Measurements from ENCODE around the gene IKZF3.
"Not testable (repeated sequence)": the region's sequence is repeated elsewhere in the genome, so short reads cannot be mapped to it uniquely, and the experiment has no call there.

Gene IKZF3

DNA sequence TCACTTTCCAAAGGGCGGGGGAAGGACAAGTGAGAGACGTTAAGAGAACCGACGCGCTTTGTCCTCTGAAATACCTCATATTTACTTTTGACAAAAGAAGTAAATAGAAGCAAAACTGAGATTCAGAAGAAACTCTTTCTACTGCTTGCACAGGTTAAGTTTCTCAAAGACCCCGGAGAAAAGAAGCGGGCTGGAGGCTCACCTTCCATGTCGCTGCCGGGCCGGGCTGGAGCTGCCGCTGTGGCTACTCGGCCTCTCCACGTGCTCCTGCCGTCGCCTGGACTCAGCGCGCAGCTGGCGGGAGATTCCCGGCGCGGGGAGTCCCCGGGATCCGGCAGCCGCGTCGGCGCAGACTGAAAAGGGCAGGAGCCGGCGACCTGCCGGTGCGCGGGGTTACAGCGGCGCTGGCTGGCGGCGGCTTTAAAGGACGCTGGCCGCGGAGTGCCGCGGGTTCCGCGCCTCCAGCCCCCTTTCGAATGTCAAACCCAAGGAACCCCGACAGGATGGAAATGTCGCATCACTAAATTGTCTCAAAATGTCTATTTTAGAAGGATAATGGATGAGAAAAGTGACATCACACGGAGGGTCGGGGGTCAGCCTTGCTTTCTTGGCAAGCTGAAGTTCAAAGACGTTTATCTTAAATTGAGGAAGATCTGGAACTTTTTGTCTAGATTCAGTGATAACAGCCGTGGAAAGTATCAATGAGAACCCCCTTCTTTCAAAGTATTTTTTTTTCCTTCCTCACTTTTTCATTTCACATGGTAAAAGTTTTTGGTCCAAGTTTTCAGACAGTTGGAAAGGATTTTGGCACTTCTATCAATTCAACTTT is at the start of gene IKZF3:
Gene IKZF3 (minus strand): TSS at position 395 of the 829 bp plus-strand sequence. CDS start 186 bp downstream, at position 209.
- in situ Hi-C loops (cut with HindIII; ENCODE audit: low sequenced_read_pairs): no loop called here

GRCh38 chr17:39908789-39909352 is 44.8 kb upstream of the IKZF3 start:
- in situ Hi-C loops (cut with HindIII; ENCODE audit: low sequenced_read_pairs): no loop called here

GRCh38 chr17:39904990-39905288 is 40.8 kb upstream of the IKZF3 start:
- in situ Hi-C loops (cut with HindIII; ENCODE audit: low sequenced_read_pairs): no loop called here

DNA sequence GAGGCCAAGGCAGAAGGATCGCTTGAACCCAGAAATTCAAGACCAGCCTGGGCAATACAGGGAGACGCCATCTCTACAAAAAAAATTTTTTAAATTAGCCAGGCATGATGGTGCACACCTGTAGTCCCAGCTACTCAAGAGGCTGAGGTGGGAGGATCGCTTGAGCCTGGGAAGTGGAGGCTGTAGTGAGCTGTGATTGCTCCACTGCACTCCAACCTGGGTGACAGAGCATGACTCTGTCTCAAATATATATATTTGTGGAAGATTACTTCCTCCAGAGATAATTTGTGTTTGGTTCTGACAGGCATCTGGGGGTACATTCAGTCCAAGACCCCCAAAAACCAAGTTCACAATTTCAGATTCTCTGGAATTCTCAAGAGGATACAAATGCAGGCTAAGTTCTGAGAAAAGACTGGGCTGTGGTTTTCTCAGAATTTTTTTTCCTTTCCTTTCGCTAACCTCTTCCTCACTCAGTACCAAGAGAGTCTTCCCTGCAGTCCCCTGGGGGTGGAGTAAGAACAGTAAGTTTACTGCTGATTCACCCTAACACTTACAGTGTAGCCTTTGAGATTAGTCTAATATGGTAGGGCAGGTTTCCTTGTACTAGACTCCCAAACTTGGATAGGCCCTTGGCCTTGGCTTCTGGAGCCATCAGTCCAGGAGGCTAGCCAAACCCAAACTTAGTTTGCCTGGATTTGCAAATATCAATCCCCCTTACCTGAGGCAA is 39.2 kb upstream of the IKZF3 start:
- in situ Hi-C loops (cut with HindIII; ENCODE audit: low sequenced_read_pairs): no loop called here

- in situ Hi-C loops (cut with HindIII; ENCODE audit: low sequenced_read_pairs): not testable (repeated sequence)
Measured at GRCh38 chr17:39902027-39902426, 37.9 kb upstream of the IKZF3 start.

DNA sequence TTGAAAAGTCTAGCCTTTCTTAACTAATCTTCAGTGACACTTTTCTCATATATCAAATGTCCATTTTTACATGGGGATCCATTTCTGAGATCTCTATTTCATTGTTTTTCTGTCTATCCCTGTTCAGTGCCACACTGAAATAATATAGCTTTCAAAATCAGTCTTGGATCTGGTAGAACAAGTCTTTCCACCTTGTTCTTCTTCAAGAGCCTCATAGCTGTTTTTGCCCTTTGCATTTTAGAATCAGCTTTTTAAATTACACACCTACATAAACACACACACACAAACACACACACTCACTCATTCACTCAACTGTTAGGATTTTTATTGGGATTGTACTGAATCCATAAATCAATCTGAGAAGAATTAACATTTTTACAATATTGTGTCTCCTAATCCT is 35.1 kb upstream of the IKZF3 start:
- in situ Hi-C loops (cut with HindIII; ENCODE audit: low sequenced_read_pairs): no loop called here

- in situ Hi-C loops (cut with HindIII; ENCODE audit: low sequenced_read_pairs): no loop called here
Measured at GRCh38 chr17:39898088-39898487, 34.0 kb upstream of the IKZF3 start.

GRCh38 chr17:39894681-39895376 is 30.7 kb upstream of the IKZF3 start:
- in situ Hi-C loops (cut with HindIII; ENCODE audit: low sequenced_read_pairs): no loop called here

- in situ Hi-C loops (cut with HindIII; ENCODE audit: low sequenced_read_pairs): loop anchor here (5.0 kb wide), 2 partner anchors 57 to 103 kb away; no protein-coding TSS in a partner anchor
Measured at GRCh38 chr17:39889200-39889599, 25.1 kb upstream of the IKZF3 start.

GRCh38 chr17:39887078-39887477 is 23.0 kb upstream of the IKZF3 start:
- in situ Hi-C loops (cut with HindIII; ENCODE audit: low sequenced_read_pairs): loop anchor here (5.0 kb wide), 2 partner anchors 55 to 105 kb away; no protein-coding TSS in a partner anchor

DNA sequence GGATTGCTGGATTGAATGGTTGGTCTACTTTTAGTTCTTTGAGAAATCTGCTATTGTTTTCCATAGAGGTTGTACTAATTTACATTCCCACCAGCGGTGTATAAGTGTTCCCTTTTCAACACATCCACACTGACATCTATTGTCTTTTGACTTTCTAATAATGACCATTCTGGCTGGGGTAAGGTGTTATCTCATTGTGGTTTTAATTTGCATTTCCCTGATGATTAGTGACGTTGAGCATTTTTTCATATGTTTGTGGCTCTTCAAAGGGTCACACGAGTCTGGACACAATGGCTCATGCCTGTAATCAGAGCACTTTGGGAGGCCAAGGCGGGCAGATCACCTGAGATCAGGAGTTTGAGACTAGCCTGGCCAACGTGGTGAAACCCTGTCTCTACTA is 22.0 kb upstream of the IKZF3 start:
- in situ Hi-C loops (cut with HindIII; ENCODE audit: low sequenced_read_pairs): loop anchor here (5.0 kb wide), 2 partner anchors 54 to 106 kb away; no protein-coding TSS in a partner anchor

- in situ Hi-C loops (cut with HindIII; ENCODE audit: low sequenced_read_pairs): no loop called here
Measured at GRCh38 chr17:39872751-39873150, 8.6 kb upstream of the IKZF3 start.

GRCh38 chr17:39871801-39872200 is 7.7 kb upstream of the IKZF3 start:
- in situ Hi-C loops (cut with HindIII; ENCODE audit: low sequenced_read_pairs): no loop called here

DNA sequence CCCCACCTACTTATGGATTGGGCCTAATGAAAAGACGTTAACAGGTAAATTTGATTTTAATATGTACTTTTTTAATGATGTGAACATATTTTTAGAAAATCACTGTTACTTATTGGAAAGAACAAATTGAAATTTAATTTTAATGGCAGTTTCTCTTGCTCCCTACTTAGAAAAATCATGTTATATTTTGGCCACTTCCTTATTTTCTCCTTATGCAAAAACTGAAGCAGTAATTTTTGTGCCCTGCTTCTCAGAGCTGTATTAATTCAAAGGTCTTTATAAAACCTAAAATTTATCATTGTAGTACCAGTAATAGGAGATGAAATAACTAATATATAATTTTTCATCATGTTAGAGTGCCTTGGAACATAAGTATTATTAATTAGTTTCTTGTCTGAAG is 6.7 kb upstream of the IKZF3 start:
- in situ Hi-C loops (cut with HindIII; ENCODE audit: low sequenced_read_pairs): no loop called here

DNA sequence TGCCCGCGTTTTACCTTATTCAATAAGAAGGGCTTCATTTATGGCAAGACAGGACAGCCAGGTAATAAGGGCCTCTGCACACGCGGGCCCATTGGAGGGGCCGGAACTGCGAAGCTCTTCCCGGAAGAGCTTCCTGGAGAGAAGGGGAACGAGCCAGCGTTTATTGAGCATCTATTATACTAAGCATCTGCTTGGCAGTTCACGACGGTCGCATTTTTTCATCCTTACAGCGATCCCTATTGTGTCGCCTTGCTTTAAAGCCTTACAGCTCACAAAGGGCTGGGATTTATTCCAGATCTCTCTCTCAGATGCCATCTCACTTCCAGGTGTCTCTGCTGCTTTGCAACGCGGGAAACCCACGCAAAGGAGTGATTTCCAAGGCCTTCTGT is 4.4 kb upstream of the IKZF3 start:
- in situ Hi-C loops (cut with HindIII; ENCODE audit: low sequenced_read_pairs): no loop called here

DNA sequence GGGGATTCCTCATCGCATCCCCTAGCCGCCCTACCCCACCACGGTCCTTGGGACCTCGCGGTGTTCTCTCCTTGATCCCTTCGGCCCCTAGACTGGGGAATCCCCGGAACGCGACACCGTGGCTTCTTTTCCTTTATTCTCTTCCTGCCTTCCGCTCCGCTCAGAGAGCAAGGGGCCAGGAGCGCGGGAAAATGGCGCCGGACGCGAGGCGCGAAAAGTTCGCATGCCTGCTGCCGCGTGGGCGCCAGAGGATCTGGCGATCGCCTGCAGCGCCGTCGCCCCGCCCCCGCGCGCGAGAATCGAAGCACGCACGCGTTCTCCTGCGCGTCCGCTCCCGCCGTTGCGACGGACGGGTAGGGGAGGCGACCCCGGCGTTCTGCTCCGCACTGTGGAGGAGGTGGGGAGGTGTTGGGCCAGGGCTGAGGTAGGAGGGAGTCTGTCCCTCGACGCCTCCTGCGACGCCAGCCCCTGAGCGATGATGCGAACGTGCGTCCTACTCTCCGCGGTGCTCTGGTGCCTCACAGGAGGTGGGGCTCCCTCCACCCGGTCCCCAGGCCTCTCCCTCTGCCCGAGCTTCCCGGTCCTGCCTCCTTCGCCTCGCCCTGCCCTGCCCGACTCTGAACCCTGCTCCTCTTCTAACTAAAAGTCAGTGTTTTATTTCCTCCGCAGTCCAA is 3.9 kb upstream of the IKZF3 start, which contains the start of gene ZPBP2:
Gene ZPBP2 (plus strand): TSS at position 323 of the 674 bp plus-strand sequence. CDS start 153 bp downstream, at position 476.
- in situ Hi-C loops (cut with HindIII; ENCODE audit: low sequenced_read_pairs): no loop called here

GRCh38 chr17:39867084-39867879 is 3.2 kb upstream of the IKZF3 start:
- in situ Hi-C loops (cut with HindIII; ENCODE audit: low sequenced_read_pairs): no loop called here

- in situ Hi-C loops (cut with HindIII; ENCODE audit: low sequenced_read_pairs): no loop called here
Measured at GRCh38 chr17:39866013-39866730, 2.1 kb upstream of the IKZF3 start.
